Dedifferentiated amniotic fluid mesenchymal stem cell (primary cell): ENCODE measurements around the gene EMILIN3.

Source experiments
- DNase-seq: peaks from one replicate; pipeline ENCODE4 v3.0.0-alpha.2; 2016; ENCODE audit errors: extremely low spot score

The EMILIN3 gene

DNA sequence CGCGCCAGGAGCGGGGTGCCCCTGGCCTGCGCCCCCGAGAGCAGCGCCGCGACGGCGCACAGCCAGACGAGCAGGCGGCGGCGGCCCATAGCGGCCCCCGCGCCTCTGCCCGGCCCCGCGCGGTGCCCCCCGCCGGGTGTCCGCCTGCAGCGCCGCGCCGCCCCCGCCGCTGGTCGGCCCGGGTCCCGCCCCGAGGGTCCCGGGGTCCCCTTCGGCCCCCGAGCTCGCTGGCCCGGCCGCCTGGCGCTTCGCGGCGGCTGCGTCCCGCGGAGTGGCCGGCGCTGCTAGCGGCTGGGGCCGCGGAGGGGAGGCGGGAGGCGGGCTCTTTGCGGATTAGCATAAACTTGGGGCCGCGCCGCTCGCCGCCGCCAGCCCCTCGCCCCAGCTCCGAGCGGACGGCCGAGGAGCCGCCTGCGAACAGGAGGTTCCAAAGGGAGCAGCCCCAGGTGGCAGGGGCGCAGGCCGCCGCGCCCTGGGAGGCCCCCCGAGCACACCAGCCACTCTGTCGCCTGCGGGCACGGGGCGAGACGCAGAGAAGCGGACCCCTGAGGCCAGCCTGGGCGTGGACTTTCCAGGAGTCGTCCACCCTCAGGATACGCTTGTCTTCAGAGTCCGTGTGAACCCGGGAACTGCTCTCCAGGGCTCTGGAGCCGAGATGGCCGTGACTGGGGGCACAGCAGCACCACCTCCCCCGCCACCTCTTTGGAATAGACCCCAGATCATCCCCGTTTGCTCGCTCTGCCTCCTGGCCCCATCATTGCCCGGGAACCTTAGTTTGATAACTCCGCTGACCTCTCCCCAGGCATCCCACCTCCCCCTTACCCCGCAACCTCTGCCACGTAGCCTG is at the start of gene EMILIN3:
Gene EMILIN3 (minus strand): TSS at position 273 of the 847 bp plus-strand sequence. CDS start 184 bp downstream, at position 89.
- no peak for DNase-seq

DNA sequence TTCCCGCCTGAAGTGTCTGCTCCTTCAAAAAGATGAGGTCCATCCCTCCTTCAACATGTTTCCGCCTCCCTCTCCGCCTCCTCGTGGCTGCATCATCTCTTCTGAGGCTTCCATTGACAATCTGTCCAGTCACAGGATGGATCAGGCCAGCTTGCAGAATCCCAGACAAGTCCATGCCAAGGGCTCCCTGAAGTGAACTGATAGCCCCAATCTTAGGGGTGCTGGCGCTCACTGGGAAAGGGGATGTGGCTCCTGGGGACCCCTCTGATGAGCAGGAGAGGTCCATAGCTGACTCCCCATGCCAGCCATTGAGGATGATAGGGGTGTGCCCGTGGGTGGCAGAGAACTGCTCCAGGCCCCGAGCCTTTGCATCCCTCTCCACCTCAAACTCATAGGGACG is 48.6 kb upstream of the EMILIN3 start:
- no peak for DNase-seq

- no peak for DNase-seq
These were observed 46.6 kb upstream of the EMILIN3 start for GRCh38 chr20:41413169-41413568.

GRCh38 chr20:41412324-41413120 is 45.9 kb upstream of the EMILIN3 start:
- no peak for DNase-seq

DNA sequence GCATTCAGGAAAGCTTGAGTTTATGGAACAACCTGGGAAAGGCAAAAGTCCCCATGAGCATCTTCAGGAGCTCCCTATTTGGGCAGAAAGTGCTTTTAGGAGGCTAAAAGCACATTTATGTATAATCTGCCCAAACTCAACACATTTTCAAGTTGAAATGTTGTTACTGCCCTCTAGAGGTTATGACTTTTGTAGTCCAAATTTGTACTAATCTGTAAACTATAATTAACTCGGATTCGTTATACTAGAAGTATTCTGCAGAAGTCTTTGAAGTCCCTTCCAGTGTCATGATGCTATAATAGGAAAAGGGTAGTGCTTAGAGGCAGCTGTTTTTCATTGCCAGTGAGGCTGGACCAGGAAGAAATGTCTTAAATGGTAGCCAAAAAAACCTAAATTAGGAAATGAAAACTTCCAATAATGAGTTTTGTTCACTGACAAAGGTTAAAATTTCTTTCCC is 44.8 kb upstream of the EMILIN3 start:
- DNase-seq: peak; percentile 52

- no peak for DNase-seq
These were observed 42.4 kb upstream of the EMILIN3 start for GRCh38 chr20:41408986-41409385.

DNA sequence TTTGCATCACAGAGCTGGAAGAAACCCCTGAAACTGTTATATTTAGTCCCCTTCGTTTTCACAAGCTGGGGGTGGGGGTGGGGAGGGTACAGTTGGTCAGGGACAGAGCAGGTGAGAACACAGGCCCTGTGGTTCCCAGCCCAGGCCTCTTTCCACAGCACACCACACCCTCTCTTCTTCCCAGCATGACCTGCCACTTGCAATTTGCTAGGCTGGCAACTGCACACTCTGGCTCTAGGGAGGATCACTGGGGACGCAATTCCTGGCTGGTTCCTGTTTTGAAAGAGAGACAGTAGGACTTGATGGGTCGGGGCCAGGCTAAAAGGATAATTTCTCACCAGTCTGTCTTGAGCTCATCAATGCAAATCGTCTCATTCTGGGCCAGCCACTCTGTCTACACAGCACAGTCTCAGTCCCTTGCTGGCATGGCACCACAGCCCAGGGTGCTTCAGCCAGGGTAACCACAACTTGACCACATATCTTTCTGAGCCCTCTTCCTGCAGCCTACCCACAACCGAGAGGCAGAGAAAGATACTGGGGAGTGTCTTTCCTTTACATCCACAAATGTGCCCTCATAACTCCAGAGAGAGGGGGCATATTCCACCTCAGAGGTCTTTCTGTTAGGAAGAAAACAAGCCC is 41.7 kb upstream of the EMILIN3 start:
- DNase-seq: no peak

- no peak for DNase-seq
These were observed 41.0 kb upstream of the EMILIN3 start for GRCh38 chr20:41407607-41408006.

GRCh38 chr20:41406896-41407444 is 40.4 kb upstream of the EMILIN3 start:
- DNase-seq: no peak

GRCh38 chr20:41406353-41406752 is 39.7 kb upstream of the EMILIN3 start:
- no peak for DNase-seq

DNA sequence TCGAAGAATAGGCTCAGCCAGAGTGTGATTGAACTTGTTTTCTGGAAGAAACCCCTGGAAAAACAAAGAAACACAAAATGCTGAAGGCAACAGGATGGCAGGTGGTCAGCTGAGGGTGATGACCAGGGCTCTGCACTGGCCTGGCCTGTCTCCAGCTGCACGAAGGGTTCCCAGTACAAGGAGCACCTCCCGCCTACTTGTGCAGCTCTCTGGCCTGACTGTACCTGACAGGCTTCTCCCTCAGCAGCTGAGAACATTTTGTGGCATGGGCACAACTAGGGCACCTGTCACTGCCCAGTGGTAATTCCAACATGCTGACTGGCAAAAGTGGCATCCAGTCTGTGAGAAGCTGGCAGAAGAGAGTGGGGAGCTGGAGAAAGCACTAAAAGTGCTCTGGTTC is 38.8 kb upstream of the EMILIN3 start:
- DNase-seq: no peak

DNA sequence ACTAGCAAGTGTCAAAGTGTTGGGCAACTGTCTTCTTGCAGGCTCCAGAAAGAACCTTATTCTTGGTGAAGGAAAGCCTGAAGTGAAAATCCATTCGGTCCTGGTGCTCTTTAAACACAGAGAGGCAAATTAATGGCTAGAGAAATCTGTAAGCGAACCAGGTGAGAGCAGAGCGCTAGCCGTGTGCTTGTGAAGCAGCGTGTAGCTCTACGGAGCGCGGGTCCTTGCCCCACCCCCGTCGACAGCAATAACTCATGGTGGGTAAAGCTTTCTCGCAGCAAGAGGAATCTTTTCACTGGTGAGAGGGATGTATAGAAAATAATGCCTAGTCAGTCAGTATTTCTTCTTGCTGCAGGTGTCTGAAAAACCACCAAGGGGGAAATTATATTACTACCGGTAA is 37.0 kb upstream of the EMILIN3 start:
- no peak for DNase-seq

GRCh38 chr20:41398408-41398807 is 31.8 kb upstream of the EMILIN3 start:
- DNase-seq: no peak

DNA sequence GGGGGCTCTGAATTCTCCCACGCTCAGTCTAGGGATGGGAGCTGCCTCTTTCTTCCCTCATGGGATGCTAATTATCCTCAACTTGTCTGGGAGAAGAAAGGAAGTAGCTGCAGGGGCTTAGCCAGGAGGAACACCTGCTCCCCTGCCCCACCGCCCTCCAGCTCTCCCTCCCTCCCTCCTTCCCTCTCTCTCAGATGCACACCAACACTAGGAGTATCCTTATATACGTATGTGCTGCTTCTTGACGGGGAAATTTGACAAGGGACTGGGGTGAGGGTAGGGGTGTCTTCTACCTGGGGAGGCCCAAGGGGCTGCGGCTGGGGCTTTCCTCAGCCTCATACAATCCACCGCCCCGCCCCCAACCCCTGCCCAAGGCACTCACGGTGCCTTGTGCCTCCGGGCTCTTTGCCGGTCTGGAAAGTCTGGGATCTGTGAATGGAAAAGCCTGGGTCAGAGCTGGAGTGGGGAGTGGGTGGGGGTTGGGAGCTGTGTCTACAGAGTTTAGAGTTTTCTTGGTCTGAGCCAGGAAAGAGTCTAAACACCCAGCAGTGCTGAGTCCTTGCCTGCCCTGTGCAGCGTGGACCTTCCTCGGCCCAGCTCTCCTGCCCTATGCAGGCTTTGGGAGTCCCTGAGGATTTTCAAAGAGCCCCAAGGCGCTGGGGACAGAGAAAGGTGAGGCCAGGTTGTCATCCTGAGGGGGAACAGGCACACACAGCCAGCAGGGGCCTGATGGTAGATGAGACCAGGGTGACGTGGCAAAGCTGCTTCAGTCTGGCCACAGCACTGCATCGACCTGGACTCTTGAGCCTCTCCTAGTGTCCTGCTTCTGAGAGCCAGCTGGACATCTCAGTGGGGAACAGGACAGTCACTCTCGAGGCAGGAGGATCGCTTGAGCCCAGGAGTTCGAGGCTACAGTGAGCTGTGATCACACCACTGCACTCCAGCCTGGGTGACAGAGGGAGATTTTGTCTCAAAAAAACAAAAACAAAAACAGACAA is 29.3 kb upstream of the EMILIN3 start:
- DNase-seq: no peak

DNA sequence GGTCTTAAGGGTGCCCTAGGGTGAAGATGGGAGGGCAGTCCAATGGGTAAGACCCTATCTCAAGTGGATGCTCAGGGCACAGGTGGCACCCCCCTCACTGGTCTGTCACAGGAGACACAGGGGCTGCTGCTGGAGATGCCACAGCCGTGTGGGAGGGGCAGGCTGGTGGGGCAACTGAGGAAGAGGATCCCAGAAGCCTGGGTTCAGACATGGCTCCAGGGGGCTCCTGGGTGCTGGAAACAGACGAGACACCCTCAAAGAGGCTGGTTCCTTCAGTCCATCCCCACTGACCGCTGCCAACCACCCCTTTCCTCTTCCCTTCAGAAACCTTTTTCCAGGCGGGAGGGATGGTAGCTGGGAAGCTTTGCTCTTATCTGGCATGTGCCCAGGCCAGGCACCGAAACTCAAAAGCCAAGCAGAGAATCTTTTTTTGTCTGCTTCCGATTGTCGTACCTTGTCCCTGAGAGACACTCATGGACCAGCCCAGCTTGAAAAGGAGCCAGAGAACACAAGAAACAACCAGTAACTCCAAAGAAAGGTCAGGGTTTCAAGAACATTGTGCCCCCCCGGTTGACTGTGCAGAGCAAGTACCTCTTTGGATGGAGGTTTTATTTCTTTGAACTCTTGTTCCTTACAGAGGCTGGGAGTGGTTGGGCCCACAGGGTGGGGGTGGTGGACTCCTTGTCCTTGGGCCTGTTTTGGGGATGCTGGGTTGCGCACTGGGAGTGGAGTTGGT is 28.5 kb upstream of the EMILIN3 start:
- DNase-seq: no peak

DNA sequence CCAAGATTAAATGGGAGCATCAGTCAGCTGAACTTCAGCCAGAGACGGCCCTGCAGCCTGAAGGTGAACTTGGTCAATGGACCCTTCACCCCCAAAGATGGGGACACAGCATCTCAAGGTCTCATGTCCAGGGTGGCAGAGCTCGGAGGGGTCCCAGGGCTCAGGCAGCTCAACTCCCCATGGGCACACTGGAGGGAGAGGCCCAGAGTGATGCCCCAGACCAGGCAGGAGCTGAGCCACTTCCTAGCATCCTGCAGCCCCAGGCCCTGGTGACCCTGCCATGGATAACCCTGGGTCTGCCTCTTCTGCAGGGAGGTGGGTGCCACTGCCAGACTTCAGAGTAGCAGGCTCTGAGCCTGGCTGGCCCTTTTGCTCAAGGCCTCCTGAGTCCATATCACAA is 27.5 kb upstream of the EMILIN3 start:
- DNase-seq: no peak

DNA sequence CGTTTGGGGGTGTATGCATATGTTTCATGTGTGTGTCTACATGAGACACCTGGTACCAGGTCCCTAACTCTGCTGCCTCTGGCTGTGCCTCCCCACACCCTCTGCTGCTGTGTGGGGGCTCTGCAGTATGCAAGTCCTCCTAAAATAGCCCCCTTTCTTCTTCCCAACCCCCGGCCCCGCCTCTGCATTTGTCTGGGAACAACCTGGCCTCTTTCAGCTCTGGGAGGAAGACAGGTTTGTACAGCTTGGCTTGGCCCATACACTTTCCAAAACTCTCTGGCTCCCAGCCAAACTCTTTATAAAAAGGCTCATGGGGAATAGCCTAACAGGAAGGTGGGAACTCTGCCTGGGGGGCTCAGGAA is 27.1 kb upstream of the EMILIN3 start:
- no peak for DNase-seq

DNA sequence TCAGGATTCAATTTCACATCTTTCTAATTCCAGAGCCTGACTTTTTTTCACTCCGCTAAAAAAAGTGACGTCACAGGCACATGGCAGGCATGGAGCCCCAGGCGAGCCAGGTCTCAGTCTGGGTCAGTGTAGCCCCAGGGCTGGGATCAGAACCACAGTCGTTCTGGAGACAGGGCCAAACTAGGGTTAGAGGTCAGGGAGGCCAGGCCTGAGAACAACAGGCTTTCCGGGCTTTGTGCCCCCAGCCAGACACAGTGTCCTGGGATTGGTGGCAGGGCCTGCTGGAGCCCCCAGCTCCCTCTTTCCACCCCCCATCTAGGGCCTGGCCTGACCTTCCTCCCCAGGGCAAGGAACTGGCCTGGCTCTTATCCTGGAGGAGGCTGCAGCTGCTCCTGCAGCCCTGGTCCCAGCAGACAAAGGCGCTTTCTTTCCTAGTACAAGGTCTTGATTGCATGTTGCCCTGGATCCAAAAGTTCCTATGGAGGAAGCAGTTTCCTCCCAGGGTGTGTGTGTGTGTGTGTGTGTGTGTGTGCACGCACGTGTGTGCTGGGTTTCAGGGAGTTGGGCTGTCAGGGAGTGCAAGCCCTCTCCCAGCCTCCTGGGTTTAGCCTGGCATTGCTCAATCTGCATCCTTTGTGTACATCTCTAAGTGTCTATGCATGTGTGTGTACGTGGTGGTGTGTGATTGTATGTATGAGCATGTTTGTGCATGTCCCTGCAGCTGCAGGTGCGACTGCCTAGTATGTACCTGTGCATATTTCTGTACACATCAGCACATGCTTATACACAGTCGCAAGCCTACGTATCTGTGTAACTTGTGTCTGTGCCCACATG is 26.5 kb upstream of the EMILIN3 start:
- DNase-seq: no peak

DNA sequence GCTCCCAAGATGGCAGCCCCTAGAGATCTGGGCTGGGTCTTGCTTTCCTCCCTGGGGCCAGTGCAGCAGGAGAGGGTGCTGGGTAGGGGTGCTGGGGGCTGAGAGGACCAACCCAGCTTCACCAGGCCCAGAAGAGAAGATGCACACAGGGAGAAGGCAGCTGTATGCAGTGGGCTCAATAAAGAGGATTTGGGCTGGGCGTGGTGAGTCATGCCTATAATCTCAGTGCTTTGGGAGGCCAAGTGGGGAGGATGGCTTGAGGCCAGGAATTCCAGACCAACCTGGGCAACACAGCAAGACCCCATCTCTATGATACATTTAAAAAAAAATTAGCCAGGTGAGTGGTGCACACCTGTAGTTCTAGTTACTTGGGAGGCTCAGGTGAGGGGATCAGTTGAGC is 25.7 kb upstream of the EMILIN3 start:
- no peak for DNase-seq
